ENCODE measurements around the gene FRMD5. TPM values are rescaled to one million over a fixed set of nuclear protein-coding genes. Genes with fewer than 3 reads are reported as not detected.
"Not testable (repeated sequence)": the region's sequence is repeated elsewhere in the genome, so short reads cannot be mapped to it uniquely, and the experiment has no call there.

The FRMD5 gene
- total RNA-seq, 3 donors from 2014 or later (not counting 1 experiment from before 2014, with no cell fraction given): not detected

DNA sequence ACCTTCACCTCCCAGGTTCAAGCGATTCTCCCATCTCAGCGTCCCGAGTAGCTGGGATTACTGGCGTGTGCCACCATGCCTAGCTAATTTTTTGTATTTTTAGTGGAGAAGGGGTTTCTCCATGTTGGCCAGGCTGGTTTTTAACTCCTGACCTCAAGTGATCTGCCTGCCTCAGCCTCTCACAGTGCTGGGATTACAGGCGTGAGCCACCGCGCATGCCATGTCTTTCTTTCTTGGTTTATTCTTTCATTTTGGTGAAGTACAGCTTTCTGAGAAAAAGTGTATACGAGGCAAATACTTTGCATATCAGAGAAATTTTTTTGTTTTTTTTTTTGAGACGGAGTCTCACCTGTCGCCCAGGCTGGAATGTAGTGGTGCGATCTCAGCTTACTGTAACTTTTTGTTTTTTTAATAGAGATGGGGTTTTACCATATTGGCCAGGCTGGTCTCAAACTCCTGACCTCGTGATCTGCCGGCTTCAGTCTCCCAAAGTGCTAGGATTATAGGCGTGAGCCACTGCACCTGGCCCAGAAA is 363.5 kb downstream of the FRMD5 start:
- H3K27me3 Mint-ChIP-seq (ENCODE audit: low read depth in 2 of 2); DNase-seq; H3K27me3 ChIP-seq (ENCODE audit: control insufficient read depth, insufficient read depth, low read length); H3K27ac ChIP-seq (ENCODE audit: low read length); H3K4me3 ChIP-seq (ENCODE audit: low read length); intact Hi-C loops (cut with micrococcal nuclease); ATAC-seq; H3K9me3 ChIP-seq (ENCODE audit: control insufficient read depth, insufficient read depth, low read length); H3K36me3 ChIP-seq (ENCODE audit: control insufficient read depth, insufficient read depth, low read length); H3K9me3 Mint-ChIP-seq; H3K4me3 Mint-ChIP-seq; H3K36me3 Mint-ChIP-seq: not testable (repeated sequence)
- WGBS (ENCODE audit: insufficient coverage): 96% methylated on average over 14 of the region's 14 CpGs
- peak overlapping the region; percentile 8 to 36 for H3K27ac Mint-ChIP-seq
- H3K4me1 Mint-ChIP-seq: peaks cover 20 to 29% of the 10 kb centered on the region in 2 donors
- H3K4me1 ChIP-seq (ENCODE audit: control insufficient read depth, insufficient read depth, low read length): peaks cover 13% of the 10 kb centered on the region

DNA sequence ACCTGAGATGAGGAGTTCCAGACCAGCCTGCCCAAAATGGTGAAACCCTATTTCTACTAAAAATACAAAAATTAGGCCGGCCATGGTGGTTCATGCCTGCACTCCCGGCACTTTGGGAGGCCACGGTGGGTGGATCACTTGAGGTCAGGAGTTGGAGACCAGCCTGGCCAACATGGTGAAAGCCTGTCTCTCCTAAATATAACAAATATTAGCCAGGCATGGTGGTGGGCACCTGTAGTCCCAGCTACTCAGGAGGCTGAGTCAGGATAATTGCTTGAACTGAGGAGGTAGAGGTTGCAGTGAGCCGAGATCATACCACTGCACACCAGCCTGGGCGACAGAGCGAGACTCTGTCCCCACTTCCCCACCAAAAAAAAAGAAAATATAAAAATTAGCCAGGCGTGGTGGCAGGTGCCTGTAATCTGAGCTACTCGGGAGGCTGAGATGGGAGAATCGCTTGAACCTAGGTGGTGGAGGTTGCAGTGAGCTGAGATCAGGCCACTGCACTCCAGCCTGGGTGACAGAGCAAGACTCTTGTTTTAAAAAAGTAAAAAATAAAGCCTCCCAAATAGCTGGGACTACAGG is 364.3 kb downstream of the FRMD5 start:
- ATAC-seq; H3K27me3 Mint-ChIP-seq (ENCODE audit: low read depth in 2 of 2); H3K36me3 ChIP-seq (ENCODE audit: control insufficient read depth, insufficient read depth, low read length); H3K27ac Mint-ChIP-seq; H3K27me3 ChIP-seq (ENCODE audit: control insufficient read depth, insufficient read depth, low read length); H3K9me3 Mint-ChIP-seq; H3K36me3 Mint-ChIP-seq; H3K4me3 Mint-ChIP-seq; H3K9me3 ChIP-seq (ENCODE audit: control insufficient read depth, insufficient read depth, low read length); intact Hi-C loops (cut with micrococcal nuclease); H3K4me3 ChIP-seq (ENCODE audit: low read length); DNase-seq; H3K27ac ChIP-seq (ENCODE audit: low read length): not testable (repeated sequence)
- H3K4me1 Mint-ChIP-seq: peaks cover 20 to 35% of the 10 kb centered on the region in 2 donors
- 84% methylated on average over 9 of the region's 9 CpGs for WGBS (ENCODE audit: insufficient coverage)
- peaks cover 21% of the 10 kb centered on the region for H3K4me1 ChIP-seq (ENCODE audit: control insufficient read depth, insufficient read depth, low read length)

DNA sequence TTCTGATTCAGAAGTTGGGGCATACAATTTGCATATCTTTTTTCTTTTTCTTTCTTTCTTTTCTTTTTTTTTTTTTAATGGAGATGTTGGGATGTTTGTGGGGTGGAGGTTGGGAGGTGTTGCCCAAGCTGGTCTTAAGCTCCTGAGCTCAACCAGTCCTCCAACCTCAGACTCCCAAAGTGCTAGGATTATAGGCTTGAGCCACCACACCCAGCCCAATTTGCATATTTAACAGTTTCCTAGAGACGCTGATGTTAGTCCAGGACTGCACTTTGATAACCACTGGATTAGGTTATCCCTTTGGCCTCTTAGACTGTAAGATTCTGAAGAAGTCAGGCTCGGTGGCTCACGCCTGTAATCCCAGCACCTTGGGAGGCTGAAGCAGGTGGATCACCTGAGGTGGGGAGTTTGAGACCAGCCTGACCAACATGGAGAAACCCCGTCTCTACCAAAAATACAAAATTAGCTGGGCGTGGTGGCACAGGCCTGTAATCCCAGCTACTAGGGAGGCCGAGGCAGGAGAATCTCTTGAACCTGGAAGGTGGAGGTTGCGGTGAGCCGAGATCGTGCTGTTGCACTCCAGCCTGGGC is 365.0 kb downstream of the FRMD5 start:
- DNase-seq; H3K4me3 ChIP-seq (ENCODE audit: low read length); H3K36me3 Mint-ChIP-seq; H3K27me3 ChIP-seq (ENCODE audit: control insufficient read depth, insufficient read depth, low read length); H3K4me3 Mint-ChIP-seq; H3K27ac ChIP-seq (ENCODE audit: low read length); H3K27me3 Mint-ChIP-seq (ENCODE audit: low read depth in 2 of 2); H3K36me3 ChIP-seq (ENCODE audit: control insufficient read depth, insufficient read depth, low read length); ATAC-seq; intact Hi-C loops (cut with micrococcal nuclease); H3K9me3 ChIP-seq (ENCODE audit: control insufficient read depth, insufficient read depth, low read length); H3K9me3 Mint-ChIP-seq: not testable (repeated sequence)
- 96% methylated on average over 8 of the region's 9 CpGs for WGBS (ENCODE audit: insufficient coverage)
- Mint-ChIP-seq H3K4me1 (peaks cover 21 to 35% of the 10 kb centered on the region in 2 donors), H3K27ac (peak overlapping the region in 1 of 2 donors; percentile 11)
- peaks cover 26% of the 10 kb centered on the region for H3K4me1 ChIP-seq (ENCODE audit: control insufficient read depth, insufficient read depth, low read length)

DNA sequence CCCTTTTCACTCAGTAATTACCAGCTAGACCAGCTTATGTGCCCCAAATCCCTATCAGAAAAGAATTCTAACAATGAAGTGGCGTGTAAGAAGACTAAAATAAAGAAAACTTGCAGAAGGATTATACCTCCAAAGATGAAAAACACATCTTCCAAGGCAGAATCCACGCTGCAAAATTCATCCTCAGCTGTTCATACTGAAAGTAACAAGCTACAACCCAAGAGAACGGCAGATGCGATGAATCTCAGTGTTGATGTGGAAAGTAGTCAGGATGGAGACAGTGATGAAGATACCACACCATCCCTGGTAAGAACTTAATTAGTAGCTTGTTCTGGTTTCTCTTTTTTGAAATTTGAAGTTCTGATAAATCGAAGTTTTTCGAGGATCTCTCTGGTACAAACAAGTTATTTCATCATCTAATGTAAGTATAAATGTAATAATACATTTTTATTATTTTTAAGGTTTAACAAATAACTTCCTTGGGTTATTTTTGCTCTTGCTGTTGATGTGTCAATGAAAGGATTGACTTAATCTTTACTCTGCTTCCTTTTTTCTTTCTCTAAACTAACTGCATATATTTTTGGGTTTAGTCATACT is 366.9 kb downstream of the FRMD5 start:
- H3K27ac Mint-ChIP-seq: peak overlapping the region; percentile 86 to 99
- DNase-seq (peak in 1 of 2 donors; percentile 52), ATAC-seq (no peak)
- H3K4me3 Mint-ChIP-seq: peak overlapping the region; percentile 90
- intact Hi-C loops (cut with micrococcal nuclease): no loop called here
- H3K4me3 ChIP-seq (ENCODE audit: low read length): no peak overlapping the region
- WGBS (ENCODE audit: insufficient coverage): 23% methylated on average over 2 of the region's 6 CpGs
- H3K27me3 ChIP-seq (ENCODE audit: control insufficient read depth, insufficient read depth, low read length): no peaks in the 10 kb centered on the region
- peak overlapping the region; percentile 85 for H3K27ac ChIP-seq (ENCODE audit: low read length)
- peaks cover 30 to 44% of the 10 kb centered on the region in 2 donors for H3K4me1 Mint-ChIP-seq
- TF ChIP-seq, protein P1, sequence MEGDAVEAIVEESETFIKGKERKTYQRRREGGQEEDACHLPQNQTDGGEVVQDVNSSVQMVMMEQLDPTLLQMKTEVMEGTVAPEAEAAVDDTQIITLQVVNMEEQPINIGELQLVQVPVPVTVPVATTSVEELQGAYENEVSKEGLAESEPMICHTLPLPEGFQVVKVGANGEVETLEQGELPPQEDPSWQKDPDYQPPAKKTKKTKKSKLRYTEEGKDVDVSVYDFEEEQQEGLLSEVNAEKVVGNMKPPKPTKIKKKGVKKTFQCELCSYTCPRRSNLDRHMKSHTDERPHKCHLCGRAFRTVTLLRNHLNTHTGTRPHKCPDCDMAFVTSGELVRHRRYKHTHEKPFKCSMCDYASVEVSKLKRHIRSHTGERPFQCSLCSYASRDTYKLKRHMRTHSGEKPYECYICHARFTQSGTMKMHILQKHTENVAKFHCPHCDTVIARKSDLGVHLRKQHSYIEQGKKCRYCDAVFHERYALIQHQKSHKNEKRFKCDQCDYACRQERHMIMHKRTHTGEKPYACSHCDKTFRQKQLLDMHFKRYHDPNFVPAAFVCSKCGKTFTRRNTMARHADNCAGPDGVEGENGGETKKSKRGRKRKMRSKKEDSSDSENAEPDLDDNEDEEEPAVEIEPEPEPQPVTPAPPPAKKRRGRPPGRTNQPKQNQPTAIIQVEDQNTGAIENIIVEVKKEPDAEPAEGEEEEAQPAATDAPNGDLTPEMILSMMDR (IDR thresholded peaks at IDR 0.05): no peak
- no peaks in the 10 kb centered on the region for H3K9me3 ChIP-seq (ENCODE audit: control insufficient read depth, insufficient read depth, low read length)
- H3K4me1 ChIP-seq (ENCODE audit: control insufficient read depth, insufficient read depth, low read length): peaks cover 37% of the 10 kb centered on the region
- H3K9me3 Mint-ChIP-seq: no peaks in the 10 kb centered on the region
- H3K36me3 ChIP-seq (ENCODE audit: control insufficient read depth, insufficient read depth, low read length): no peaks in the 10 kb centered on the region
- no peaks in the 10 kb centered on the region for H3K27me3 Mint-ChIP-seq (ENCODE audit: low read depth in 2 of 2)
- H3K36me3 Mint-ChIP-seq: no peaks in the 10 kb centered on the region
